HepG2 (cell line): ENCODE results near the gene EIF4G3. TPM values are rescaled to one million over a fixed set of nuclear protein-coding genes. Genes with fewer than 3 reads are reported as not detected.
A peak's percentile ranks its signal among the peaks of the same experiment; 100 is the strongest.

ENCODE experiments used
- ATAC-seq: fragments of 200-7000 bp; cut with Tn5 transposase; 3 replicates; pipeline ENCODE4 v1.9.1; 2020; ENCODE audit warnings: mild to moderate bottlenecking, moderate library complexity
- BruUV-seq: library from RNA; stranded (reverse); fragments of 400-500 nt; replicated peaks from 2 replicates; lab custom pipeline; 2021; lab: Mats Ljungman, UMichigan
- CTCF ChIA-PET: fragments of 300-600 bp; formaldehyde crosslinking; extraction: SDS; loops from one replicate; lab custom pipeline; 2021; ENCODE audit warnings: low total read pairs, inconsistent platforms, low intra/inter-chr PET ratio; lab: Yijun Ruan, JAX
- POLR2A ChIA-PET: fragments of 350-600 bp; sonication (Branson Sonifier 250); formaldehyde crosslinking; loops from one replicate; lab custom pipeline; 2020; ENCODE audit warnings: antibody characterized with exemption, inconsistent platforms; lab: Yijun Ruan, JAX
- DNase-seq: peaks from one replicate; pipeline ENCODE4 v3.0.0-alpha.2; 2015; ENCODE audit warnings: low spot score
- FAIRE-seq: peaks from 3 replicates; lab custom pipeline; 2011; peaks lifted over from hg19 to GRCh38; lab: Jason Lieb, UNC
- H2AFZ ChIP-seq: one replicate; pipeline ENCODE4 v1.6.1; 2011; ENCODE audit warnings: low read length, inconsistent platforms
- H3K27ac ChIP-seq: fragments of 300-600 bp; 3 replicates; pipeline ENCODE4 v1.8.0; 2011; ENCODE audit warnings: mixed run types, mild to moderate bottlenecking, mixed read lengths, low read length, inconsistent platforms; ENCODE audit not compliant: insufficient read depth; ENCODE audit errors: extremely low read length
- H3K27me3 ChIP-seq, 2 experiments: fragments of 200-600 bp in 1 of 2; 2 replicates in 1 of 2; 3 replicates in 1 of 2; pipeline versions ENCODE4 v1.6.0 to v1.8.0; 2011; ENCODE audit warnings: low read length in 2 of 2, mild to moderate bottlenecking in 2 of 2, moderate library complexity in 2 of 2, inconsistent platforms in 1 of 2; ENCODE audit not compliant: insufficient read depth in 2 of 2, control insufficient read depth in 1 of 2
- H3K36me3 ChIP-seq, 2 experiments: fragments of 200-600 bp in 1 of 2; replicated peaks in 1 of 2; 2 replicates in 1 of 2; 3 replicates in 1 of 2; pipeline versions ENCODE4 v1.5.1 to v1.8.0; 2011; ENCODE audit warnings: low read length in 2 of 2, inconsistent platforms in 1 of 2; ENCODE audit not compliant: insufficient read depth in 2 of 2, control insufficient read depth in 1 of 2
- H3K4me1 ChIP-seq: 2 replicates; pipeline ENCODE4 v1.5.1; 2012; ENCODE audit warnings: low read length, inconsistent platforms; ENCODE audit not compliant: insufficient read depth
- H3K4me2 ChIP-seq: 2 replicates; pipeline ENCODE4 v1.6.0; 2011; ENCODE audit warnings: low read depth, low read length, inconsistent platforms
- H3K4me3 ChIP-seq, 3 experiments: fragments of 200-600 bp in 1 of 3; sonication (generic), shearing (Covaris generic) in 1 of 3; replicated peaks in 1 of 3; 2 replicates each; pipeline ENCODE4 v1.5.1; 2011 to 2016; ENCODE audit warnings: low read length in 3 of 3, inconsistent platforms in 2 of 3, low read depth in 2 of 3, mild to moderate bottlenecking in 2 of 3, control low read depth in 1 of 3, mixed read lengths in 1 of 3; ENCODE audit not compliant: insufficient read depth in 1 of 3
- H3K79me2 ChIP-seq: one replicate; pipeline ENCODE4 v1.6.1; 2011; ENCODE audit warnings: low read length, inconsistent platforms; ENCODE audit not compliant: insufficient read depth
- H3K9ac ChIP-seq: 2 replicates; pipeline ENCODE4 v1.6.0; 2011; ENCODE audit warnings: mild to moderate bottlenecking, low read depth, low read length, inconsistent platforms; ENCODE audit not compliant: insufficient read depth
- H3K9me3 ChIP-seq: 2 replicates; pipeline ENCODE4 v1.5.1; 2012; ENCODE audit warnings: mild to moderate bottlenecking, low read length
- H4K20me1 ChIP-seq: 2 replicates; pipeline ENCODE4 v1.6.0; 2011; ENCODE audit warnings: inconsistent platforms, mild to moderate bottlenecking, low read length, moderate library complexity; ENCODE audit not compliant: insufficient read depth
- ARNTL ChIP-seq: sonication (generic); formaldehyde crosslinking; IDR thresholded peaks from 2 replicates; pipeline ENCODE4 v1.4.0; 2020; ENCODE audit warnings: mild to moderate bottlenecking, missing genetic modification reagents
- CC2D1A ChIP-seq: sonication (generic); formaldehyde crosslinking; IDR thresholded peaks from 2 replicates; pipeline ENCODE4 v1.8.1; 2023; ENCODE audit warnings: mild to moderate bottlenecking, missing genetic modification reagents
- CENPBD1 ChIP-seq: sonication (generic); formaldehyde crosslinking; IDR thresholded peaks from 2 replicates; pipeline ENCODE4 v1.8.0; 2022; ENCODE audit warnings: missing genetic modification reagents, low read depth, mild to moderate bottlenecking, borderline replicate concordance
- DBP ChIP-seq: sonication (generic); formaldehyde crosslinking; IDR thresholded peaks from 2 replicates; pipeline ENCODE4 v1.4.0; 2020; ENCODE audit warnings: missing genetic modification reagents; ENCODE audit errors: not compliant biosample characterization
- ELK4 ChIP-seq: sonication (generic); formaldehyde crosslinking; IDR thresholded peaks from 2 replicates; pipeline ENCODE4 v1.9.0; 2021; ENCODE audit warnings: missing genetic modification reagents, borderline replicate concordance
- HIVEP1 ChIP-seq: sonication (generic); formaldehyde crosslinking; IDR thresholded peaks from 2 replicates; pipeline ENCODE4 v1.4.0; 2020; ENCODE audit warnings: mild to moderate bottlenecking, missing genetic modification reagents
- HOXA9 ChIP-seq: sonication (generic); formaldehyde crosslinking; IDR thresholded peaks from 2 replicates; pipeline ENCODE4 v1.8.1; 2022; ENCODE audit warnings: missing genetic modification reagents, mild to moderate bottlenecking, moderate library complexity, borderline replicate concordance
- KDM5A ChIP-seq: fragments of 200-600 bp; sonication (generic); IDR thresholded peaks from 2 replicates; pipeline ENCODE4 v1.7.0; 2018; ENCODE audit warnings: antibody characterized with exemption, mild to moderate bottlenecking, low read length, borderline replicate concordance
- MYPOP ChIP-seq: sonication (generic); formaldehyde crosslinking; IDR thresholded peaks from 2 replicates; pipeline ENCODE4 v1.8.1; 2023; ENCODE audit warnings: mild to moderate bottlenecking, moderate library complexity, missing genetic modification reagents
- PAF1 ChIP-seq: IDR thresholded peaks from 2 replicates; pipeline ENCODE4 v1.6.1; 2016; ENCODE audit warnings: missing genetic modification reagents, missing compliant biosample characterization
- RORA ChIP-seq: sonication (generic); formaldehyde crosslinking; IDR thresholded peaks from 2 replicates; pipeline ENCODE4 v1.5.0; 2020; ENCODE audit warnings: mild to moderate bottlenecking, missing genetic modification reagents, moderate library complexity
- ZBTB26 ChIP-seq: IDR thresholded peaks from 2 replicates; pipeline ENCODE4 v1.6.1; 2016; ENCODE audit warnings: missing compliant biosample characterization, missing genetic modification reagents, borderline replicate concordance
- ZBTB3 ChIP-seq: sonication (generic); formaldehyde crosslinking; IDR thresholded peaks from 2 replicates; pipeline ENCODE4 v1.4.0; 2020; ENCODE audit warnings: low read depth, mild to moderate bottlenecking, moderate library complexity, missing genetic modification reagents, borderline replicate concordance
- ZNF777 ChIP-seq: sonication (generic); formaldehyde crosslinking; IDR thresholded peaks from 2 replicates; pipeline ENCODE4 v1.4.0; 2020; ENCODE audit warnings: missing genetic modification reagents
- ZNF841 ChIP-seq: sonication (generic); formaldehyde crosslinking; IDR thresholded peaks from 2 replicates; pipeline ENCODE4 v1.8.1; 2023; ENCODE audit warnings: missing genetic modification reagents, borderline replicate concordance
- ZSCAN5A ChIP-seq: sonication (generic); formaldehyde crosslinking; IDR thresholded peaks from 2 replicates; pipeline ENCODE4 v1.8.0; 2022; ENCODE audit warnings: mild to moderate bottlenecking, missing genetic modification reagents, borderline replicate concordance
- WGBS: methylation state at CpG from one replicate; pipeline ENCODE4 v1.1.6; 2017; ENCODE audit warnings: low lambda C conversion rate; 5-methylcytosine and 5-hydroxymethylcytosine counted together
- in situ Hi-C: cut with HindIII; loops from 2 replicates; pipeline ENCODE4 v1.10.0; 2017; ENCODE audit warnings: low pct_unique_long_range_greater_than_20kb; ENCODE audit not compliant: extremely low pct_ligation_motif_present
- intact Hi-C: fragments of 100-400 bp; cut with micrococcal nuclease; formaldehyde crosslinking; loops from one replicate; pipeline ENCODE4 v1.10.0; 2022; ENCODE audit not compliant: unreplicated experiment
- polyA plus RNA-seq, 8 experiments: library from polyadenylated mRNA; depleted of rRNA in 3 of 8; stranded (reverse) in 7 of 8; unstranded in 1 of 8; fragments of >200 nt; fragmentation: Illumina TruSeq in 4 of 8; extraction: Trizol in 4 of 8; gene quantifications; 2 replicates each; pipeline versions ENCODE4 v1.2.1 to v1.2.3, GENCODE V29; 2011 to 2016; ENCODE audit warnings: low read depth in 4 of 8, missing spikeins in 1 of 8, mixed read lengths in 1 of 8; ENCODE audit not compliant: insufficient read depth in 1 of 8
- total RNA-seq, 5 experiments: library from RNA; depleted of rRNA; stranded (reverse); fragments of >200 nt; fragmentation: Illumina TruSeq; extraction: Trizol; gene quantifications; 2 replicates each; pipeline ENCODE4 v1.2.3, GENCODE V29; 2016; ENCODE audit warnings: low read depth in 1 of 5

Gene EIF4G3
- total and polyA plus RNA-seq, 2 of the 13 experiments (the other 11 are each of a cell fraction or from before 2014, with no cell fraction given), result 22.2 to 27.6 TPM

GRCh38 chr1:20787029-20787839 lies 389.5 kb downstream of the EIF4G3 start, which contains the start of gene HP1BP3:
TSS of gene HP1BP3 (minus strand) at chr1:20787307. CDS start at chr1:20780440, 6,867 bp downstream.
- in situ Hi-C loops, result no loop called here
- no peaks in the 10 kb centered on the region; a peak in 1 of 5 replicates for H3K36me3 ChIP-seq
- ATAC-seq, result peak; percentile 57
- H3K4me2 ChIP-seq, result peak within 1 kb of the TSS; percentile 93
- H3K9ac ChIP-seq, result peak within 1 kb of the TSS; percentile 91
- ChIA-PET POLR2A (interaction anchor here (0.5 to 2.2 kb wide), 34 partner anchors 9 to 649 kb away, joined by 3 to 19 read pairs (median 4); partner anchors contain the start of genes CDA, DDOST, FAM43B and KIF17), CTCF (no interaction called here)
- H3K4me1 ChIP-seq, result peaks cover 41% of the 10 kb centered on the region
- DNase-seq, result peak; percentile 55
- peak within 1 kb of the TSS; percentile 88 to 99 (median 92) for H3K4me3 ChIP-seq
- H3K27me3 ChIP-seq, result no peaks in the 10 kb centered on the region; a peak in 1 of 5 replicates
- H2AFZ ChIP-seq, result peak within 1 kb of the TSS; percentile 62
- H3K27ac ChIP-seq, result peak within 1 kb of the TSS; percentile 99
- peaks cover 40% of the 10 kb centered on the region for H3K79me2 ChIP-seq
- no peak for FAIRE-seq
- intact Hi-C loops, result loop anchor here (10.0 kb wide), 1 partner anchor 108 kb away; no protein-coding TSS in a partner anchor
- H3K9me3 ChIP-seq, result no peaks in the 10 kb centered on the region
- peaks cover 31% of the 10 kb centered on the region for H4K20me1 ChIP-seq
- WGBS, result 0% methylated on average over 13 of the region's 99 CpGs
- no TSS peak for BruUV-seq
- no peak for TF ChIP-seq ZBTB26 (CRISPR knock-in tag)
- TF ChIP-seq RORA (CRISPR knock-in tag), result no peak
- TF ChIP-seq HOXA9 (CRISPR knock-in tag), result peak; percentile 62; the same call in 1 of the 2 replicates
- TF ChIP-seq ZNF777 (CRISPR knock-in tag), result peak; percentile 71; the same call in 1 of the 2 replicates
- TF ChIP-seq CENPBD1 (CRISPR knock-in tag), result no peak
- TF ChIP-seq CC2D1A (CRISPR knock-in tag), result no peak
- TF ChIP-seq PAF1, result no peak
- 0 out of 2 replicates have a peak, but pooled peaks have one; percentile 19 for TF ChIP-seq ZNF841
- no peak for TF ChIP-seq KDM5A
- TF ChIP-seq ELK4 (CRISPR knock-in tag), result no peak
- no peak for TF ChIP-seq ZSCAN5A (CRISPR knock-in tag)
- no peak for TF ChIP-seq ARNTL (CRISPR knock-in tag)
- TF ChIP-seq DBP, result no peak
- TF ChIP-seq ZBTB3 (CRISPR knock-in tag), result no peak
- TF ChIP-seq MYPOP (CRISPR knock-in tag), result peak; percentile 60; the same call in 1 of the 2 replicates
- TF ChIP-seq HIVEP1 (CRISPR knock-in tag), result no peak
